ENCODE data around the gene CARD19.

Gene CARD19

GRCh38 chr9:93058355-93059010 lies 37.5 kb upstream of the CARD19 start, which contains the start of gene SUSD3:
SUSD3 (plus strand) TSS chr9:93058701; CDS start chr9:93058743, 42 bp downstream.
- POLR2A ChIA-PET = no interaction called here
- CTCF ChIA-PET = interaction anchor here (0.9 to 2.5 kb wide), 3 partner anchors 33 to 55 kb away, joined by 3 to 9 read pairs (median 5); no protein-coding TSS in a partner anchor
- TF ChIP-seq CTCF (IDR thresholded peaks at IDR 0.05; ENCODE audit: control extremely low read depth, extremely low read depth, low read depth, missing control alignments) = no peak
- DNase-seq (ENCODE audit: extremely low spot score) = peak; percentile 93

- CTCF ChIA-PET = interaction anchor here (0.9 to 2.5 kb wide), 4 partner anchors 10 to 61 kb away, joined by 3 to 9 read pairs (median 4); no protein-coding TSS in a partner anchor
- no peak for TF ChIP-seq CTCF (IDR thresholded peaks at IDR 0.05; ENCODE audit: control extremely low read depth, extremely low read depth, low read depth, missing control alignments)
- DNase-seq (ENCODE audit: extremely low spot score) = peak; percentile 56
- POLR2A ChIA-PET = no interaction called here
Observed at GRCh38 chr9:93059011-93059714, 36.9 kb upstream of the CARD19 start.

GRCh38 chr9:93059715-93060578 lies 36.1 kb upstream of the CARD19 start:
- DNase-seq (ENCODE audit: extremely low spot score) = no peak
- TF ChIP-seq CTCF (IDR thresholded peaks at IDR 0.05; ENCODE audit: control extremely low read depth, extremely low read depth, low read depth, missing control alignments) = no peak
- CTCF ChIA-PET = interaction anchor here (0.7 to 2.5 kb wide), 6 partner anchors 10 to 506 kb away, joined by 3 to 9 read pairs (median 3); no protein-coding TSS in a partner anchor
- POLR2A ChIA-PET = interaction anchor here (0.5 to 1.0 kb wide), 2 partner anchors 35 to 114 kb away, joined by 3 read pairs; no protein-coding TSS in a partner anchor

GRCh38 chr9:93060746-93061259 lies 35.2 kb upstream of the CARD19 start:
- no peak for TF ChIP-seq CTCF (IDR thresholded peaks at IDR 0.05; ENCODE audit: control extremely low read depth, extremely low read depth, low read depth, missing control alignments)
- DNase-seq (ENCODE audit: extremely low spot score) = no peak
- POLR2A ChIA-PET = interaction anchor here (1.0 kb wide), 1 partner anchor 34 kb away, joined by 3 read pairs; no protein-coding TSS in a partner anchor
- CTCF ChIA-PET = interaction anchor here (0.7 to 2.5 kb wide), 4 partner anchors 35 to 505 kb away, joined by 3 to 9 read pairs (median 3); no protein-coding TSS in a partner anchor

GRCh38 chr9:93061260-93061751 lies 34.7 kb upstream of the CARD19 start:
- no peak for TF ChIP-seq CTCF (IDR thresholded peaks at IDR 0.05; ENCODE audit: control extremely low read depth, extremely low read depth, low read depth, missing control alignments)
- CTCF ChIA-PET = interaction anchor here (0.7 to 2.5 kb wide), 2 partner anchors 58 to 505 kb away, joined by 3 to 9 read pairs; no protein-coding TSS in a partner anchor

More at GRCh38 chr9:93061260-93061751, 34.7 kb upstream of the CARD19 start:
- POLR2A ChIA-PET = interaction anchor here (1.0 kb wide), 1 partner anchor 34 kb away, joined by 3 read pairs; no protein-coding TSS in a partner anchor
- no peak for DNase-seq (ENCODE audit: extremely low spot score)
